Activated naive CD8-positive, alpha-beta T cell treated with anti-CD3 and anti-CD28 coated beads, Interleukin-2, amount 50 U/mL, for 16 hours (primary cell): ENCODE measurements around the gene PLXNA4.

ENCODE experiments used
- DNase-seq: peaks from one replicate; pipeline ENCODE4 v3.0.0-alpha.2; 2020; ENCODE audit warnings: low read depth, low spot score

PLXNA4 gene

DNA sequence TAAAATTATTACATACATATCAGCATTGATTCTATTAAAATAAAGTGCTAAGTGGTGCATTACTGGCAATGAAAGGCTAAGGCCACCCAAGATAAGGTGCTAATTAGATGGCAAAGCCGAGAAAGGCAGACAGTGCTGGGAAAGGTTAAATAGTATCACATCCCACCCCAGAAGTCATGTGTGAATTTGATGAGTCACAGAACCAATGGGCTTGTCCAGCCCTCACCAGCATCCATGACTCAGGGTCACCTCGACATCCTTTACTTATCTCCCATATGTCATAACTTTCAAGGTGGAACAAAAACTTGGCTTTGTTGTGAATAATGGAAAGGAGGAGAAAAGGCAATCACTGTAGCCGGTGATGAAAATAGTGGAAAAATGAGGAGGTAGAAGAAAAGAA lies 459.1 kb downstream of the PLXNA4 start:
- DNase-seq = no peak

DNA sequence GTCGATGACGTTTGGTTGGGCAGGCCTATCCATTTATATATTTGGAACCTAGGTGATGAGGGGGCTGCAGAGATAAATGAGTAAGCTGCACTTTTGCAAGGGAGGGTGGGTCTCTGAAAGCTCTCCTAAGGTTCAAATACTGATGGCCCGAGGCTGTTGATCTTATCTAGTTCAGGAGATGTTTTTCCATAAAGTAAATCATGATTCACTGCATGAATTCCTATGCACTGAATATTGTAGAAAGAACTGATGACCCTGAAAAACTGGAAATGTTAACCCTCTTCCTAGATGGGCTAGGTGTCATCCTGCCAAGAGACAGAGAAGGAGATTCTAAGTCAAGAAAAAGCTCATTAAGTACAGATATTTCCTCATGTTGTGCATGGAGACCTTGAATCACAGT lies 459.9 kb downstream of the PLXNA4 start:
- DNase-seq = no peak

DNA sequence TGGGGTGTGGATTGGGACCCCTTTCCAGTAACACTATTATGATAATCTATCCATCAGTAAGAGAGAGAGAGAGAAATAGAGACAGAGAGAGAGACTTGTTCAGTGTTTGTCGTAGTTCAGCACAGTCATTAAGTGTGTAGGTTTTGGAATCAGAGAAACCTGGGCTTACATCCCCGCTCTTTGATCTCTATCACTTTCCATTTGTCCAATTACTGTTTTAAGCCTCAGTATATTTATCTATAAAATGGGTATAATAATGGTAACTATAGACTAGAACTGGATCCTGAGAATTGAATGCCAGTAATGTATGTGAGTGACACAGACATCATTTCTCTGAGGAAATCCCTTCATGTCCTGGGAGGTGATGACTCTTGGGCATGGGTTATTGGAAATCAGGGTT lies 460.5 kb downstream of the PLXNA4 start:
- DNase-seq = no peak

- no peak for DNase-seq
These were observed 461.2 kb downstream of the PLXNA4 start for GRCh38 chr7:132115028-132115427.

DNA sequence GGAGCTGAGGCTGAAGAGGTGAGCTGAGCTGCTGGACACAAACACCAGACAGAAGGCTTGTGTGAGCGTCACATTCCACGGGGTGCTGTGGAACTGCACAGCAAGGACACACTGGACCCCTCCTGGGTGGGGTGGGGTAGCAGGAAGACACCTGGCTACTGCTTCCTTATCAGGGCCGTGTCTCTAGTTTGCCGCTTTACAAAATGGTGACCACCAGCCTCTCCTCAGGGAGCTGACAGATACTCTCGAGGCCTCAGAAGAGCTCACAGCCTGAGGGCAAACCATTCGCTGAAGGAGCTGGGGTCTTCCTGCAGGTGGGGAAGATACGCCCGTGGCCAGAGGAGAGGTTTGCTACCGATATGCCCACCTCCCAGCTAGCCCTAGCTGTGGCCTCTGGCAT lies 461.9 kb downstream of the PLXNA4 start:
- no peak for DNase-seq

DNA sequence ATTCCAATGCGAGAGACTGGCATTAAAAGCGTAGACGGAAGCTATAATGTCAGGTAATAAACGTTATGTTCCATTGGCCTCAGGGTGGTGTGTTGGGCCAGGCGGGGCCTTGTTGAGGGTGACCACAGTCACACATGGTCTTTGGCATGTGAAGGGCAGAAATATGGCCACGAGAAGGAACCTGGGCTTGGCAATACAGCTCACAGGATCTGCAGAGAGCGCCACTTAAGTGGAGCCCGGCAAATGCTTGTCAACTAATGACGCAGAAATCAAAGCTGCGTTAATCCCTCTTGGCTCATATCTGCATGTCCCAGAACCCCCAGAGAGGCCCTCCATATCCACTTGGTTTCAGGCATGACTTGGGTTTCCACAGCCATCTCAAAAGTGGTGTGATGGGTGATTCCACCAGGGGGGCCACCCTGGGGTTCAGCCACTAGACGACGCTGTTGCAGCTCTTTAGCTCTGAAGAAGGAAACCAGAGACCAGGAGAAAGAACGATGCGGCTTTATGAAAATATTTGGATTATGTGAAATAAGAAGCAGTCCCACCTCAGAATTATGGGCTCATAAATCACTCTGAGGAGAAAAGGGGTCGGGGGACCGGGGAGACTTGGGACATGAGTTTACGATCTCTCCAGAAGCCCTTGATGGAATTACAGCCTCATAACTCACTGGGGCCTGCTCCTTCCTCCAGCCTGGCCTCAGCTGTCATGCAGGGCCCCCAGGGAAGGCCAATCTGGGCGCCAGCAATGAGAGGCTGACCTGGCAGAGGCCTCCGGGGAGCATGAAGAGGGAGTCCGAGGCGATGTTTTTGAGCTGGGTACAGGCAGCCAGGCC lies 462.5 kb downstream of the PLXNA4 start:
- DNase-seq = no peak

- DNase-seq = no peak
These were observed 463.6 kb downstream of the PLXNA4 start for GRCh38 chr7:132112657-132113056.

- no peak for DNase-seq
These were observed 464.2 kb downstream of the PLXNA4 start for GRCh38 chr7:132112106-132112505.

GRCh38 chr7:132110692-132111091 lies 465.6 kb downstream of the PLXNA4 start:
- no peak for DNase-seq

DNA sequence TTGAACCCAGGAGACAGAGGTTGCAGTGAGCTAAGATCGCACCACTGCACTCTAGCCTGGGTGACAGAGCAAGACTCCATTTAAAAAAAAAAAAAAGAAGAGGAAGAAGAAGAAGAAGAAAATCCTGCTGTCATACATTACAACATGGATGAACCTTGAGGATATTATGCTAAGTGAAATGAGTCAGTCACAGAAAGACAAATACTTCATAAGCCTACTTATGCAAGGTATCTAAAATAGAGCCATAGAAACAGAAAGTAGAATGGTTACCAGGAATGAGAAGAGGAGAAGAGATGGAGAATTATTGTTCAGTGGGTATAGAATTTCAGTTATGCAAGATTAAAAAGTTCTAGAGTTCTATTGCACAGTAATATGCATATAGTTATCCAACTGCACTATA lies 466.5 kb downstream of the PLXNA4 start:
- DNase-seq = no peak

DNA sequence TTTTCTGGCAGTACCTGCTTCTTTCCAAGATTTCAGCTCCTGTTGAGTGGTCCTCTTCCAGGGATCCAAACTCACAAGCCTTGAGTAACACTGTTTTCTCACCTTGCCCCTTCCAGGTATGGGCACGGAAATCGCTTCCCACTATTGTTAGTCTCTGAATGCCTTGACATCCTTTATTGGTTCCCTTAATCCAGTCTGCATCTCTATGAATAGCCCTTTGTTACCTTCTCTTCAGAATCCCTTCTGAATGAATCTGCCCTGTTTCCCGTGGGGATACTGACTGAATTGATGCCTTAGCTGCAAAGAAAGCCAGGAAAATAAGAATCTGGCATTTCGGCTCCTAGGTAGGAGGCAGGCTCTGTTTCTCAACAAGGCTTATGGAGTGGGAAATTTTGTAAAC lies 467.7 kb downstream of the PLXNA4 start:
- no peak for DNase-seq

DNA sequence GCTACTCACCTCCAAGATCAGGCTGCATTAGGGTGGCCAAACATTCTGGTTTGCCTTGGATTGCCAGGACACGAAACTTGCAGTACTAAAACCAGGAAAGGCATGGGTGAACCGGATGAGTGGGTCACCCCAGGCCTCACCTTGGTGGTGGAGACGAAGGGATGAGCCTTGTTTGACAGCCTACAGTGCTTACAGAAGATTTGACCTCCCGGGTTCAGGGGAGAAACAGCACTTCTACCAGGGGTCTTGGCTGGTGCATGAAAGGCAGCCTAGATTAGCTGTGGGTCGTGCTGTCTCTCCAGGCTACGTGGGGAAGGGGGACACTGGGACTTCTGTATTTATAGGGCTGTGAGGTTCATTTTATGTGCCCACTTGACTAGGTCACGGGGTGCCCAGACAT lies 469.8 kb downstream of the PLXNA4 start:
- DNase-seq = no peak

DNA sequence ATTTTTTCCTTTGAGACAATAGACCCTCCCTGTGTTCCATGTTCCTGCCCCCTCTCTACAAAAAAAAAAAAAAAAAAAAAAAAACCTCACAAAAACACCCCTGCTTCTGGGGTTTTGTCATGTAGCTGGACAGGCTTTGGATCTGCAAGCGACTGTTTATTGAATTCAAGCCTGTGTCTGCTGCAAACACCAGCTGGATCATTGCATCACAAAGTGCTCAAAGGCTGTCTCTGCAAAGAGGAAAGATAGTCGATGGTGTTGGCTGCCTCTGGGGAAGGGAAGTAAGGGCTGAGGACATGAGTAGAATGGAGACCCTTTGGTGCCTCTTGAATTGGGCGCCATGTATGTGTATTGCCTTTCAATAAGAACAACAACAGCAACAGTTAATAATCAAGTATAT lies 471.2 kb downstream of the PLXNA4 start:
- no peak for DNase-seq

GRCh38 chr7:132103718-132104117 lies 472.6 kb downstream of the PLXNA4 start:
- DNase-seq = no peak

- DNase-seq = no peak
These were observed 473.3 kb downstream of the PLXNA4 start for GRCh38 chr7:132102942-132103341.

DNA sequence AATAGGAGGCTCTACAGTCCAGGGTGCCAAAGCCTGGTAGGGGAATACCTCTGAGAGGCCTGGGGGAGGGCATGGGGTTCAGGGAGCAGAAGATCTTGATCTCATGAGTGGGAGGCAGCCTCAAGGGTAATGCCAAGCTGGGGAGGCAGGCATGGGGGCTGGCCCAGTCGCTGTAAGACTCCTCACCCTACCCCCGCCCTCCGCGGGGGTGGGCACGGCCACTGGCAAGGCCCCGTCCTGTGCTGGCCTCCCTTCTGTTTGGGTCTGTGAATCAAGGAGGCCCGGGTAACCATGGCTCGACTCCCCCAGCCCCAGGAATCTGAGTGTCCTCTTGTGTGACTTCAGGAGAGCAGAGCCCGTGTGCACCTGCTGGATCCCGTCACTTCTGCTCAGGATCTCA lies 473.9 kb downstream of the PLXNA4 start:
- DNase-seq = no peak

- DNase-seq = no peak
These were observed 475.3 kb downstream of the PLXNA4 start for GRCh38 chr7:132100981-132101380.

DNA sequence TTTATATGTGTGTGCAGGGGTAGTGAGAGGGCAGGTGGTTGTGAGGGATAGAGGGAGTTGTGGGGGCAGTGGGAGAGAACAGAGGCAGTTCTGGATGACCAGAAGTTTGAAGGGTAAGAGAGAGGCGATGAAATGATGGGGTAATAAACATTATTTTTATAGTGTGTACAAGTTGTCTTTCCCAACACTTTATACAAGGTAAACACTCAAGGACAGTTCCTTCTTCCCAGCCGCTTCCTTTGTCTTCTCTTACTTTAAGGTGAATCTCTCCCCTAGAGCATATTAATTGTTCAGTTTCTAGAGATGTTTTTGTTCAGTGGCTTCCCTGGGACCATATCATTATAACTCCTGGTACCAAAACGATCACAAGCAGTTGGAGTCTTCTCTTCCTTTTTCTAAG lies 475.8 kb downstream of the PLXNA4 start:
- no peak for DNase-seq

DNA sequence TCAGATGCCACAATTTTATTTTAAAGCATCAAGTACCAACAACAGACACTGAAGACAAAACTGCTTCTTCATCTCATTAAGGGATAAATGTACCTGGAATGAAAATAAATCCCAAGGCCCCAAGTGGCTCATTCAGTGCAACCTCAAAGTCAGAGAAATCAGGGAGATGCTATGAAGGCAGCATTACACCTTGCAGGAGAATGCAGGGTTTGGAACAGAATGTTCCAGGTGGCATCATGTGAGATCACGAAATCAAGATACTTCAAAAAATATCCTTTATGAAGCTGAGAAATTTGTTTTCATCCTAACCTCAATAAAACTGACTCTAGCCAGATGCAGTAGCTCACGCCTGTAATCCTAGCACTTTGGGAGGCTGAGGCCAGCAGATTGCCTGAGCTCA lies 477.1 kb downstream of the PLXNA4 start:
- no peak for DNase-seq

DNA sequence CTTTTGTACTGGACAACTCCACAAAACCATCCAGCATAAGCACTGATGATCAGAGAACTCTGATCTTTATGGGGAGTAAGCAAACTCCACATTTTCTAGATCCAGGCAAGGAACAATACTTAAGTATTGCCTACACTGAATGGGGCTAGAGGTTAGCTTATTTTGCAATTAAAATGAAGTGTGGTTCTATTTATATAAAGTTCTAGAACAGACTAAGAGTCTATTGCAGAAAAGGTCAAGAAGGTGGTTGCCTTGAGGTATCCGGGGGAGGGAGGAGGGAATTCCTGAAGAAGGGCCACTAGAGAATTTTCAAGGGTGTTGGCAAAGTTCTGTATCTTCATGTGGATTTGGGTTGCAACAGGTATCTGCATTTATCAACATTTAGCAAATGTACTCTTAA lies 477.9 kb downstream of the PLXNA4 start:
- DNase-seq = no peak

- DNase-seq = no peak
These were observed 478.6 kb downstream of the PLXNA4 start for GRCh38 chr7:132097550-132098134.

GRCh38 chr7:132095111-132095765 lies 481.0 kb downstream of the PLXNA4 start:
- DNase-seq = no peak

DNA sequence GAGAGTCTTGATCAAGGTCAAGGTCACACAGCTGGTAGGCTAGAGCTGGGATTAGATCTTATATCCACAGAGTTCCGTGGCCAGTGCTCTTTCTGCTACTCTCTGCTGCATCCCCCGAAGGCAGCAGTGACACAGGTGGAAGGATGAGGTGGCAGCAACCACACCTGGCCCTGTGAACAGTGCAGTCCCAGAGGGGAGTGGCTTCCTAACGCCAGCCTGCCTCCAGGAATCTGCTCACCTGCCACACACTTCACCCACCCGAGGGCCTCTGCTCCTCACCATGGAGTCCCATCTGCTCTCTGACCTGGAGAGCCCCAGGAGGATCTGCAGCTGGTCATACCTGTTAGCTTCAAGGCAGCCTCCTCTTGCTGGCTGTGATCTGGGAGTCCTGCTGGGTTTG lies 484.2 kb downstream of the PLXNA4 start:
- DNase-seq = no peak
